Trophoblast cell (in vitro differentiated cells and primary cell): ENCODE data around the gene UBE2D2.

Experiments
- DNase-seq, 2 donors: peaks; one replicate each; pipeline ENCODE4 v3.0.0-alpha.2; 2016
- H2AFZ ChIP-seq: 2 replicates; pipeline ENCODE4 v1.6.1; 2013; ENCODE audit warnings: low read length, moderate library complexity, mild to moderate bottlenecking; ENCODE audit not compliant: insufficient read depth, poor library complexity
- H2AK5ac ChIP-seq: 2 replicates; pipeline ENCODE4 v1.6.1; 2013; ENCODE audit warnings: mild to moderate bottlenecking, low read length
- H2BK120ac ChIP-seq: 2 replicates; pipeline ENCODE4 v1.6.1; 2013; ENCODE audit warnings: low read length, mild to moderate bottlenecking, moderate library complexity; ENCODE audit not compliant: insufficient read depth, poor library complexity
- H2BK12ac ChIP-seq: 2 replicates; pipeline ENCODE4 v1.6.1; 2013; ENCODE audit warnings: mild to moderate bottlenecking, low read length, moderate library complexity
- H2BK5ac ChIP-seq: 2 replicates; pipeline ENCODE4 v1.6.1; 2013; ENCODE audit warnings: low read length, low read depth, moderate library complexity, mild to moderate bottlenecking; ENCODE audit not compliant: poor library complexity
- H3K14ac ChIP-seq: 2 replicates; pipeline ENCODE4 v1.6.1; 2013; ENCODE audit warnings: mild to moderate bottlenecking, low read length
- H3K18ac ChIP-seq: 2 replicates; pipeline ENCODE4 v1.6.1; 2013; ENCODE audit warnings: mild to moderate bottlenecking, low read length
- H3K23ac ChIP-seq: 2 replicates; pipeline ENCODE4 v1.6.1; 2013; ENCODE audit warnings: low read length
- H3K27ac ChIP-seq: 2 replicates; pipeline ENCODE4 v1.5.1; 2013; ENCODE audit warnings: low read depth, mild to moderate bottlenecking, inconsistent platforms, low read length, moderate library complexity
- H3K27me3 ChIP-seq: 2 replicates; pipeline ENCODE4 v1.6.1; 2013; ENCODE audit warnings: inconsistent platforms, mild to moderate bottlenecking, low read length, moderate library complexity; ENCODE audit not compliant: insufficient read depth
- H3K36me3 ChIP-seq, 2 experiments: 1 replicate in 1 of 2; 2 replicates in 1 of 2; pipeline ENCODE4 v1.6.1; 2013; ENCODE audit warnings: low read length in 2 of 2, mild to moderate bottlenecking in 2 of 2, moderate library complexity in 1 of 2; ENCODE audit not compliant: insufficient read depth in 2 of 2, control insufficient read depth in 1 of 2
- H3K4ac ChIP-seq: 2 replicates; pipeline ENCODE4 v1.6.1; 2013; ENCODE audit warnings: low read depth, mild to moderate bottlenecking, low read length, moderate library complexity
- H3K4me1 ChIP-seq, 2 experiments: 1 replicate in 1 of 2; 2 replicates in 1 of 2; pipeline ENCODE4 v1.6.1; 2013; ENCODE audit warnings: low read length in 2 of 2, mild to moderate bottlenecking in 2 of 2, moderate library complexity in 1 of 2; ENCODE audit not compliant: insufficient read depth in 2 of 2, control insufficient read depth in 1 of 2
- H3K4me2 ChIP-seq: 2 replicates; pipeline ENCODE4 v1.6.1; 2013; ENCODE audit warnings: inconsistent platforms, mild to moderate bottlenecking, low read length, moderate library complexity
- H3K4me3 ChIP-seq: 2 replicates; pipeline ENCODE4 v1.5.1; 2013; ENCODE audit warnings: mild to moderate bottlenecking, low read depth, low read length, inconsistent platforms
- H3K79me1 ChIP-seq: one replicate; pipeline ENCODE4 v1.6.1; 2013; ENCODE audit warnings: low read length
- H3K79me2 ChIP-seq: 2 replicates; pipeline ENCODE4 v1.6.1; 2013; ENCODE audit warnings: low read length, mild to moderate bottlenecking; ENCODE audit not compliant: control insufficient read depth, insufficient read depth, poor library complexity
- H3K9ac ChIP-seq: 2 replicates; pipeline ENCODE4 v1.6.1; 2013; ENCODE audit warnings: mild to moderate bottlenecking, low read length
- H3K9me3 ChIP-seq: 2 replicates; pipeline ENCODE4 v1.6.1; 2013; ENCODE audit warnings: low read depth, mild to moderate bottlenecking, control low read depth, inconsistent platforms, low read length; ENCODE audit not compliant: insufficient read depth
- H4K12ac ChIP-seq: 2 replicates; pipeline ENCODE4 v1.6.1; 2013; ENCODE audit warnings: low read depth, mild to moderate bottlenecking, low read length, moderate library complexity
- H4K8ac ChIP-seq: 2 replicates; pipeline ENCODE4 v1.6.1; 2013; ENCODE audit warnings: low read depth, mild to moderate bottlenecking, low read length, moderate library complexity
- H4K91ac ChIP-seq: one replicate; pipeline ENCODE4 v1.6.1; 2013; ENCODE audit warnings: low read depth, mild to moderate bottlenecking, low read length, moderate library complexity
- WGBS: extraction: QIAGEN DNeasy Blood & Tissue Kit; methylation state at CpG from one replicate; pipeline ENCODE4 v1.1.7; 2013; ENCODE audit warnings: missing lambda C conversion rate; ENCODE audit not compliant: insufficient read length, insufficient coverage; ENCODE audit errors: extremely low coverage; 5-methylcytosine and 5-hydroxymethylcytosine counted together

Gene UBE2D2

GRCh38 chr5:139551191-139551889 lies 9.8 kb upstream of the UBE2D2 start:
- Histone ChIP-seq H4K8ac (no peak overlapping the region), H2AK5ac (no peak overlapping the region), H3K79me2 (no peaks in the 10 kb centered on the region), H3K4me1 (no peaks in the 10 kb centered on the region), H3K36me3 (no peaks in the 10 kb centered on the region), H3K18ac (no peak overlapping the region), H3K14ac (no peak overlapping the region), H3K4me2 (no peak overlapping the region), H3K23ac (no peak overlapping the region), H4K12ac (no peak overlapping the region), H2BK12ac (no peak overlapping the region), H3K4me3 (no peak overlapping the region), H2BK120ac (no peak overlapping the region), H3K9ac (no peak overlapping the region), H3K27me3 (no peaks in the 10 kb centered on the region), H3K79me1 (no peaks in the 10 kb centered on the region), H3K9me3 (peaks cover 10% of the 10 kb centered on the region), H4K91ac (no peak overlapping the region), H3K4ac (no peak overlapping the region), H2AFZ (no peak overlapping the region), H2BK5ac (no peak overlapping the region), H3K27ac (no peak overlapping the region)
- WGBS = no CpG with 5 or more reads among the region's 2 CpGs
- DNase-seq = no peak

DNA sequence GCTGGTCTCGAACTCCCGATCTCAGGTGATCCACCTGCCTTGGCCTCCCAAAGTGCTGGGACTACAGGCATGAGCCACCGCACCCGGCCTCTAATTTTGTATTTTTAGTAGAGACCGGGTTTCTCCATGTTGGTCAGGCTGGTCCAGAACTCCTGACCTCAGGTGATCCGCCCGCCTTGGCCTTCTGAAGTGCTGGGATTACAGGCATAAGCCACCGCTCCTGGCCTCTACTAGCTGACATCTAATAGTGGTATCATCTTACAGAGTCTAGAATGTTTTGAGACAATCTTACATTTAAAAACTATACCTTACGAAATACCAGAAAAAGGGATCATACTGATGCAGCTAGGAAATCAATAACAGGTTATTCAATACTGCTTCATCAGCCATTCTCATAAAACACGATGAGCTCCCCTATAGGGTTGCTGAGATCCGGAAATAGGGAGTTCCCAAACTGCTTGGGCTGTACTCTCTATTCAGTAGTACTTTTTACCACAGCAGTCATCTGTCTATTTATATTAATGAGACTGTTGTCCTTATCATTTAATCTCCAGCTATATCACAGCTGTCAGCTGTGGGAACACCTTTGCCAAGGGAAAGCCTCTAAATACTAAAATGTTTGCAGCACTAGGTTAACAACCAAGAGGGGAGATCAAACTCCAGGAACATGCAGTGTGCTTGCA lies 8.1 kb upstream of the UBE2D2 start:
- no peak for DNase-seq
- Histone ChIP-seq H2BK120ac (no peak overlapping the region), H4K8ac (no peak overlapping the region), H3K23ac (no peak overlapping the region), H3K36me3 (no peaks in the 10 kb centered on the region), H2BK5ac (no peak overlapping the region), H3K4me1 (no peaks in the 10 kb centered on the region), H3K18ac (no peak overlapping the region), H3K4me2 (no peak overlapping the region), H3K79me2 (no peaks in the 10 kb centered on the region), H4K12ac (no peak overlapping the region), H3K4ac (no peak overlapping the region), H2AK5ac (no peak overlapping the region), H3K14ac (no peak overlapping the region), H3K9me3 (peaks cover 10% of the 10 kb centered on the region), H2AFZ (no peak overlapping the region), H3K9ac (no peak overlapping the region), H3K79me1 (no peaks in the 10 kb centered on the region), H3K27me3 (no peaks in the 10 kb centered on the region), H4K91ac (no peak overlapping the region), H3K27ac (no peak overlapping the region), H2BK12ac (no peak overlapping the region), H3K4me3 (no peak overlapping the region)
- WGBS = no CpG with 5 or more reads among the region's 11 CpGs

- no CpG with 5 or more reads among the region's 4 CpGs for WGBS
- Histone ChIP-seq H3K9me3 (peaks cover 4% of the 10 kb centered on the region), H3K79me2 (no peaks in the 10 kb centered on the region), H3K4me2 (no peak overlapping the region), H2BK120ac (no peak overlapping the region), H4K12ac (no peak overlapping the region), H3K4ac (no peak overlapping the region), H3K27ac (no peak overlapping the region), H3K14ac (no peak overlapping the region), H3K23ac (no peak overlapping the region), H3K36me3 (no peaks in the 10 kb centered on the region), H3K79me1 (no peaks in the 10 kb centered on the region), H3K9ac (no peak overlapping the region), H3K4me1 (no peaks in the 10 kb centered on the region), H2BK5ac (no peak overlapping the region), H2AFZ (no peak overlapping the region), H4K8ac (no peak overlapping the region), H3K18ac (no peak overlapping the region), H4K91ac (no peak overlapping the region), H3K4me3 (no peak overlapping the region), H2BK12ac (no peak overlapping the region), H3K27me3 (no peaks in the 10 kb centered on the region), H2AK5ac (no peak overlapping the region)
- no peak for DNase-seq
These were observed 6.9 kb upstream of the UBE2D2 start for GRCh38 chr5:139554264-139554663.

- no peak overlapping the region for H4K8ac ChIP-seq
- H2AK5ac ChIP-seq = no peak overlapping the region
- no peak overlapping the region for H3K4me2 ChIP-seq
- no peak overlapping the region for H2AFZ ChIP-seq
- H3K79me2 ChIP-seq = peaks cover 13% of the 10 kb centered on the region
- H4K12ac ChIP-seq = no peak overlapping the region
- H3K9ac ChIP-seq = no peak overlapping the region
- DNase-seq = no peak
- no peak overlapping the region for H4K91ac ChIP-seq
- no peak overlapping the region for H3K18ac ChIP-seq
- no peak overlapping the region for H3K14ac ChIP-seq
- peaks cover 0 to 4% of the 10 kb centered on the region in 2 experiments for H3K4me1 ChIP-seq
- H3K27me3 ChIP-seq = no peaks in the 10 kb centered on the region
- no peaks in the 10 kb centered on the region for H3K36me3 ChIP-seq
- no peak overlapping the region for H3K23ac ChIP-seq
- H2BK12ac ChIP-seq = no peak overlapping the region
- WGBS = no CpG with 5 or more reads among the region's 2 CpGs
- no peak overlapping the region for H3K4ac ChIP-seq
- no peaks in the 10 kb centered on the region for H3K9me3 ChIP-seq
- H2BK5ac ChIP-seq = no peak overlapping the region
- no peak overlapping the region for H2BK120ac ChIP-seq
- no peak overlapping the region for H3K4me3 ChIP-seq
- H3K79me1 ChIP-seq = peaks cover 14% of the 10 kb centered on the region
- no peak overlapping the region for H3K27ac ChIP-seq
These were observed 3.3 kb upstream of the UBE2D2 start for GRCh38 chr5:139557811-139558210.
